Measurements from ENCODE around the gene SYVN1.
"Not testable (repeated sequence)": the region's sequence is repeated elsewhere in the genome, so short reads cannot be mapped to it uniquely, and the experiment has no call there.

The SYVN1 gene

GRCh38 chr11:65151331-65151899, 17.1 kb upstream of the SYVN1 start:
- DNase-seq (ENCODE audit: low read depth in 2 of 2): no peak

GRCh38 chr11:65150509-65151299, 16.4 kb upstream of the SYVN1 start:
- DNase-seq (ENCODE audit: low read depth in 2 of 2): peak; percentile 26 to 27

- DNase-seq (ENCODE audit: low read depth in 2 of 2): not testable (repeated sequence)
These were observed 15.8 kb upstream of the SYVN1 start for GRCh38 chr11:65150131-65150508.

GRCh38 chr11:65148657-65149056, 14.3 kb upstream of the SYVN1 start:
- no peak for DNase-seq (ENCODE audit: low read depth in 2 of 2)

GRCh38 chr11:65147352-65148075, 13.2 kb upstream of the SYVN1 start:
- no peak for DNase-seq (ENCODE audit: low read depth in 2 of 2)

- no peak for DNase-seq (ENCODE audit: low read depth in 2 of 2)
These were observed 7.7 kb upstream of the SYVN1 start for GRCh38 chr11:65141896-65142494.

- DNase-seq (ENCODE audit: low read depth in 2 of 2): no peak
These were observed 2.3 kb upstream of the SYVN1 start for GRCh38 chr11:65136515-65137096.

GRCh38 chr11:65135633-65136145, 1.4 kb upstream of the SYVN1 start:
- no peak for DNase-seq (ENCODE audit: low read depth in 2 of 2)

GRCh38 chr11:65134952-65135632, 773 bp upstream of the SYVN1 start:
- peak; percentile 92 to 94 for DNase-seq (ENCODE audit: low read depth in 2 of 2)

- no peak for DNase-seq (ENCODE audit: low read depth in 2 of 2)
These were observed 595 bp downstream of the SYVN1 start for GRCh38 chr11:65133724-65134123.

- no peak for DNase-seq (ENCODE audit: low read depth in 2 of 2)
These were observed 1.2 kb downstream of the SYVN1 start for GRCh38 chr11:65132988-65133700.

GRCh38 chr11:65132238-65132987, 1.9 kb downstream of the SYVN1 start:
- DNase-seq (ENCODE audit: low read depth in 2 of 2): no peak

GRCh38 chr11:65131895-65132237, 2.5 kb downstream of the SYVN1 start:
- no peak for DNase-seq (ENCODE audit: low read depth in 2 of 2)

GRCh38 chr11:65131417-65131776, 2.9 kb downstream of the SYVN1 start:
- DNase-seq (ENCODE audit: low read depth in 2 of 2): no peak

- DNase-seq (ENCODE audit: low read depth in 2 of 2): no peak
These were observed 3.5 kb downstream of the SYVN1 start for GRCh38 chr11:65130631-65131416.

- no peak for DNase-seq (ENCODE audit: low read depth in 2 of 2)
These were observed 4.5 kb downstream of the SYVN1 start for GRCh38 chr11:65129649-65130441.

- no peak for DNase-seq (ENCODE audit: low read depth in 2 of 2)
These were observed 5.9 kb downstream of the SYVN1 start for GRCh38 chr11:65128182-65129145.
